Activated naive CD8-positive, alpha-beta T cell treated with anti-CD3 and anti-CD28 coated beads, Interleukin-2, amount 50 U/mL, for 16 hours (primary cell): Measurements from ENCODE around the gene JUNB.
A peak's percentile ranks its signal among the peaks of the same experiment; 100 is the strongest.
"Not testable (repeated sequence)": the region's sequence is repeated elsewhere in the genome, so short reads cannot be mapped to it uniquely, and the experiment has no call there.

ENCODE experiments used
- DNase-seq: peaks from one replicate; pipeline ENCODE4 v3.0.0-alpha.2; 2020; ENCODE audit warnings: low read depth, low spot score

JUNB gene

DNA sequence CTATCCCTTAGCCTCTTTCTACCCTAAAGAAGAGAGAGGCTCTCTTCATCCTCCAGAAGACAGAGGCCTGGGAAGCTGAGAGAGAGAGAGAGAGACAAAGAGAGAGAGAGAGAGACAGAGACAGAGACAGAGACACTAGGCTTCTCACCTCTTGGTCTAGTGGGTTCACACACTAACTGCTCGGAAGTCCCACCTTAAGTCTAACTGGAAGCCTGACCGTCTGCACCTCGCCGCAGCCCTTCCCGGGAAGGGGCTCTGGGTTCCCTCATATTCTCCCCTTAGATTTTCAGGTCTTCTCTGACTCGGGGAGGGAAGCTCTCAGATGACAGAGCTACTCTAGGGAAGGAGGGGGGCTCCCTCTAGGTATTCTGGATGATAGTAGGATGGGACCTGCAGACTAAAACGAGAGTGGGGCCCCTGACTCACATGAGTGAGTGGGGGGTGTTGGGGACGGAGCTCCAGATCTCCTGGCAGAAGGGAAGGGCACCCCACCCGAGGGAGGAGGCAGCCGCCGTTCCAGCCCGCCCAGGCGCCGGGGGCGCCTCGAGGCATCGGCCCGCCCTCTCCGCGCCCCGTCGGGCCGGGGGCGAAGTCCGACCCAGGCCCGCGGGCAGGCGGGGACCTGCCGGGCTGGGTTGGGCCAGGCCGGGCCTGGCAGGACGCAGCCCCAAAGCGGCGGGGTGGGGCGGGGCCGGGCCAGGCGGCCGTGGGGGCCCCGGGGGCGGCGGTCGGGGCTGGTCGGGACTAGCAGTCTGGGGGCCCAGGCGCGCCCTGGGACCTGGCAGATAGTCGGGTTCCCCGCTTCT lies 2.0 kb upstream of the JUNB start:
- no peak for DNase-seq

- DNase-seq: no peak
Measured at GRCh38 chr19:12789904-12790619, 1.2 kb upstream of the JUNB start.

GRCh38 chr19:12790628-12791344 lies 500 bp upstream of the JUNB start:
- DNase-seq: no peak

DNA sequence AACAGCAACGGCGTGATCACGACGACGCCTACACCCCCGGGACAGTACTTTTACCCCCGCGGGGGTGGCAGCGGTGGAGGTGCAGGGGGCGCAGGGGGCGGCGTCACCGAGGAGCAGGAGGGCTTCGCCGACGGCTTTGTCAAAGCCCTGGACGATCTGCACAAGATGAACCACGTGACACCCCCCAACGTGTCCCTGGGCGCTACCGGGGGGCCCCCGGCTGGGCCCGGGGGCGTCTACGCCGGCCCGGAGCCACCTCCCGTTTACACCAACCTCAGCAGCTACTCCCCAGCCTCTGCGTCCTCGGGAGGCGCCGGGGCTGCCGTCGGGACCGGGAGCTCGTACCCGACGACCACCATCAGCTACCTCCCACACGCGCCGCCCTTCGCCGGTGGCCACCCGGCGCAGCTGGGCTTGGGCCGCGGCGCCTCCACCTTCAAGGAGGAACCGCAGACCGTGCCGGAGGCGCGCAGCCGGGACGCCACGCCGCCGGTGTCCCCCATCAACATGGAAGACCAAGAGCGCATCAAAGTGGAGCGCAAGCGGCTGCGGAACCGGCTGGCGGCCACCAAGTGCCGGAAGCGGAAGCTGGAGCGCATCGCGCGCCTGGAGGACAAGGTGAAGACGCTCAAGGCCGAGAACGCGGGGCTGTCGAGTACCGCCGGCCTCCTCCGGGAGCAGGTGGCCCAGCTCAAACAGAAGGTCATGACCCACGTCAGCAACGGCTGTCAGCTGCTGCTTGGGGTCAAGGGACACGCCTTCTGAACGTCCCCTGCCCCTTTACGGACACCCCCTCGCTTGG lies 966 bp downstream of the JUNB start:
- DNase-seq: no peak

- DNase-seq: no peak
Measured at GRCh38 chr19:12792853-12793289, 1.6 kb downstream of the JUNB start.

DNA sequence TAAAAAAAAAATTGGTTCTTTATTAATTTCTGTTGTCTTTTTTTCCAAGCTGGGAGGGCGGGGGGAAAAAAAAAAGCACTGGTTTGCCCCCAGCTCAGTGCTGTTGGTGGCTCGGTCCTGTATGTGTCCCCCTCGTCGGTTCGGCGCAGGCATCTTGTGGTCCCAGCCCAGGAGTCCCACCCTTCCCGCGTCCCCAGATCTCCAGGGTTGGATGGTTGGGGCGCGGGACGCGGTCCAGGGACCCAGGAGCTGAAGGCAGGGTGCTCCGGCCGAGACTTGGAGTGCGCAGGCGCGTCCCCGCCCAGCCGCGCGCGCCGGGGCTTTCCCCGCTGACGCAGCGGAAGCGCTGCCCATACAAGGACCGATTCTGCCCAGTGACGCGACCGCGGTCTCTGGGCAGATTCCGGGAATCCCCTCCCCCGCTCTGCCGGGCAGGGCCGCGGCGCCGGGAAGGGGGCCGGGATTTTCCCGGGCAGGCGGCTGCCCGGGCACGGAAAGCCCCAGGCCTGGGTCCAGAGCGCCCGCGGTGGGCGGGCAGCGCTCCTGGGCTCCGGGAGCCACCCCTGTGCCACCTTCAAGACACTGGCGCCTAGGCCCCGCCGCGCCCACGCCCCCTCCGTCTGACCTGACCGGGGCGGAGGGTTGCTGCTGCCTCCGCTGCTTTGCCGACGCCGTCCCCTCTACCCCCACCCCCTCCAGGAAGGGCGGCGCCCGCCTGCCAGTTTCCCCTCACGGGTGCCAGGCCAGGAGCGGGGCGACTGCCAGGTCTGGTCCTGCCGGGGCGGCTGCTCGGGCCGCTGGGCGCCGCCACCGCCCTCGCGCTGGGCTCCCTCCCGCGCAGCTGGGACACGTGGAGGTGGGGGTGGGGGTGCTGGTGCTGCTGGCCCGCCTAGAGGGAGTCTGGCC lies 2.3 kb downstream of the JUNB start:
- DNase-seq: peak; percentile 76

- DNase-seq: no peak
Measured at GRCh38 chr19:12794196-12794941, 3.1 kb downstream of the JUNB start.

DNA sequence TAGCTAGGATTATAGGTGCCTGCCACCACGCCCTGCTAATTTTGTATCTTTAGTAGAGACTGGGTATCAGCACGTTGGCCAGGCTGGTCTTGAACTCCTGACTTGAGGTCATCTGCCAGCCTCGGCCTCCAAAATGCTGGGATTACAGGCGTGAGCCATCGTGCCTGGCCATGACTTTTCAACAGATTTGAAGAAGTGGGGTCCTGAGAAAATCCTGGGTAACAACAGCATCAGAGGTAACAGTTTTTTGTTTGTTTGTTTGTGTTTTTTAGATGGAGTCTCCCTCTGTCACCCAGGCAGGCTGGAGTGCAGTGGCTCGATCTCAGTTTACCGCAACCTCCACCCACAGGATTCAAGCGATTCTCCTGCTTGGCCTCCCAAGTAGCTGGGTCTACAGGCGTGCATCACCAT lies 3.7 kb downstream of the JUNB start:
- DNase-seq: no peak

- DNase-seq: peak; percentile 56
Measured at GRCh38 chr19:12796146-12797071, 5.1 kb downstream of the JUNB start.

- no peak for DNase-seq
Measured at GRCh38 chr19:12797141-12797587, 5.9 kb downstream of the JUNB start.

- DNase-seq: not testable (repeated sequence)
Measured at GRCh38 chr19:12797607-12798006, 6.3 kb downstream of the JUNB start.

DNA sequence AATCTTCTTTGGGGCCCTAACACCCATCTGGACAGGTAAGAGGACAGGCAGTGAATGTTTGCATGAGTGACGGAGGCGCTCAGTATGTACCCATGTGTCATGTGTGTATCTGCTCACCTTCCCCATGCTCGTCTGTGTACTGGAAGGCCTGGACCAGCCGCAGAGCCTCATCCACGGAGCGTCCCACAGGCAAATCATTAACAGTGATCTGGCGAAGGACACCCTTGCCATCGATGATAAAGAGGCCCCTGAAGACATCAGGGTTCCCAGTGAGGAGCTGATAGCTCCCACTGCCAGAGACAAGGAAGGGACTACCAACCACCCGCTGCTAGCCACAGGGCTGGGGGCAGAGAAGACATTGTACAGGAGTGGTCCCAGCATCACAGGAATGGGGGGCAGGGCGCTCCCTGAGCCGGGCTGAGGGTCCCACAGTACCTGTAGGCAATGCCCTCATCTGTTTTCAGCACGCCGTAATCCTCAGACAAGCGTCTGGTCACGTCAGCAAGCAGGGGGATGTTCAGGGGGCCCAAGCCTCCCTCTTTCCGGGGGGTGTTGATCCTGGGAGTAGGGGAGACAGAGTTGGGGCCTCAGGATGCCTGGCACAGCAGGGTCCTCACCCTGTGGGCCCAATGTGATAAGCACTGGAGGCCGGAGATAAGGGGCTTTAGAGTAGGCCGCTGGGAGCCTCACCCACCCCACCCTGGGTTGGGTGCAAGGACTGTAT lies 8.6 kb downstream of the JUNB start:
- no peak for DNase-seq

DNA sequence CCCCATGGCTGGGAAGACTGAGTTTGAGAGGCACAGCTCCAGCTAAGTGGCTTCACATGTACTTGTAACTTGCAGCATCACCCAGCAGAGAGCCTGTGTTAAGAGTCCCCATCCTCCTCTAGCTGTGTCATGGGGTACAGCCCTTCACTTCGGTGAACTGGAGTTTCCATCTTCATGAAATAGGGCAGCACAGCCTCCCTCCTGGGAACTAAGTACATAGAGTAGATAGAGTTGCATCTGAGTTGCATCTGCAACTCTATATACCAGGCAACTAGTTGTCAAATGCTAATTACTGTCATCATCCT lies 9.1 kb downstream of the JUNB start:
- DNase-seq: no peak

DNA sequence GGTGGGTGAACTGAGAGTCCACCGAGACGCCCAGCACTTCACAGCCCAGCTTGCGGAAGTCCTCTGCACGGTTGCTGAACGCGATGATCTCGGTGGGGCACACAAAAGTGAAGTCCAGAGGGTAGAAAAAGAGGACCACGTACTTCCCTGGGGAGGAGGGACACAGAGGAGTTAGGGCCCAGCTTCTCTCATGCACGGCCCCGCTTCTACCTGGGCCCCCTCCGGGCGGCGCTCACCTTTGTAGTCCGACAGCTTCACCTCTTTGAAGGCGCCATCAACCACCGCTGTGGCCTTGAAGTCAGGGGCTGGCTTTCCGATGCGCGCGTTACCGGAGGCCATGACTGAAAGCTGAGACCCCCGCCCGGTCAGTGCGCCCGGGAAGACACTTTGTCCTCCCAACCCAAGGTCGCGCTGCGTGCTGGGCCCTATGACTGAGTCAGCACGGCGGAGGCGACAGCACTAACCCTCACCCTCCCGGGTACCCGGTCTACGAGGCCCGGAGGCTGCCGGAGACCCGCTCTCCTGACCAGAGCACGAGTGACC lies 9.7 kb downstream of the JUNB start:
- DNase-seq: no peak

GRCh38 chr19:12801466-12802266 lies 10.4 kb downstream of the JUNB start, which contains the start of the genes PRDX2 and THSD8:
PRDX2 (minus strand) TSS chr19:12801800; CDS start chr19:12801261, 539 bp downstream.
THSD8 (plus strand) TSS chr19:12802069; CDS start chr19:12802072, 3 bp downstream.
- peak; percentile 42 for DNase-seq

DNA sequence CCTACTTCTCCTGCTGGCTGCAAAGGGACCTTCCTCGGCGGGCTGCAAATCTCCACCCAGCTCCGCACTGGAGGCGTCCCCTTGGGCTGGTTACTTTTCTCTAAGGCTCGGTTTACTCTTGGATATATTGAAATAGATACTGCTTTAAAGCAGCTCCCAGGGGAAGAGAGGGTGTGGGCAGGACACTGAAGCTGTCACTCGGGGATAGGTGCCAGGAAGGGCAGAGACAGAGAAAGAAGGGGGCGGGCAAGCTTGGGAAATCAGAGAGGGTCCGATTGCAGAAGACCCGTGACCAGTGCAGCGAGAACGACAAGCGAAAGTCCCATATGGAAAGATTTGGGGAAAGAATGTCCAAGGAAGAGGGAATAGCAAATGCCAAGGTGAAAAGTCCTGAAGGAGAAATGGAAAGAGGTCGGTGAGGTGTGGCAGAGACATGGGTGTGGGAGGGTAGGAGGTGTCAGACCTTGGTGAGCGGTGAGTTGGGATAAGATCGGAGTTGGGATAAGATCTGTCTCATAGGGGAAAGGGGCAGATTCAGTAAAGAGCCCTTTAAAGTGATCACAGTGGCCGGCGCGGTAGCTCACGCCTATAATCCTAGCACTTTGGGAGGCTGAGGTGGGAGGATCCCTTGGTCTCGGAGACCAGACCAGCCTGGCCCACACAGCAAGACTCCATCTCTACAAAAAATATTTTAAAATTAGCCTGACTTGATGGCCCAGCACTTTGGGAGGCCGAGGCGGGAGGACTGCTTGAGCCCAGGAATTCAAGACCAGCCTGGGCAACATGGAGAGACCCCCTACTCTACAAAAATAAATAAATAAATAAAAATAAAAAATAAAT lies 11.2 kb downstream of the JUNB start:
- DNase-seq: no peak
